ENCODE results near the gene CHAMP1. TPM values are rescaled to one million over a fixed set of nuclear protein-coding genes. Genes with fewer than 3 reads are reported as not detected.
"Not testable (repeated sequence)": the region's sequence is repeated elsewhere in the genome, so short reads cannot be mapped to it uniquely, and the experiment has no call there.

The CHAMP1 gene
- total and polyA plus RNA-seq, 4 experiments from 2014 or later, result 5.4 to 25.1 (median 16.3) TPM

DNA sequence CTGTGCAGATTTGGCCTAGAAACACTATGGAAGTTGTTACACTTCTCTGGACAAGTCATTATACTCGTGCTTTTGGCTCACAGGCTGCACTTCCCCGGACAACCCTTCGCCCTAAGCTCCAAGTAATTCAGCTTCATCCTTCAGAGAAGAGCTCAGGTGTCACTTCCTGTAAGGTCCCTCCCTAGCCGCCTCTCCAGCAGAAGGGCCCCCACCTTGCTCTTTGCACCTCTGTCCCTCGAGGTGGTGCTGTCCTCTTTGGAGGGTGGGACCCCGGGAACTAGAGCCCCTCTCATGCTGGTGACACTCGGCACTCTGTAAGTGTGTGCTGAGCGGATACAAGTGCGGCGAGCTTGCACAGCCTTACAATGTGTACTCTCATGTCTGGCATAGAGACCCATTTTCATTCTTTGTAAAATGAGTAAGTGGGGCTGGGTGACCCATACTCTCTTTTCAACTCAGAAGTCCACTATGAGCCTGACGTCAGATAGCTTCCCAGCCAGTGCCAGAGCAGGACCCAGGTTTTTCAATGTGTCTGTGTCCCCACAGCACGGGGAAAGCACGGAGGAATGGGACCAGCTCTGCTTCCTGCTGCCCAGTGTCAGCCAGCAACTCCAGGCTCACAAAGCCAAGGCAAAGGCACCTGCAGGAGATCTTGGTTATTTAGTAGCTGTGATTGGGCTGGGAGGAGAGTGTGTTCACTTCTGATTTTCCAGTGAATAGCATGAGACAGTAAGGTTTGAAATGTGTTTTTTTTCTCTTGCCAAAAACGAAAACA is 26.9 kb downstream of the CHAMP1 start:
- H3K27me3 ChIP-seq (ENCODE audit: insufficient read depth, low read length), result no peaks in the 10 kb centered on the region
- H3K4me3 ChIP-seq (ENCODE audit: low read length in 2 of 2), result no peak overlapping the region
- H3K4me1 Mint-ChIP-seq, result peaks cover 4 to 16% (median 8%) of the 10 kb centered on the region in 4 donors
- ChIA-PET CTCF (ENCODE audit: partially characterized antibody) (interaction anchor here (0.9 to 2.7 kb wide), 4 partner anchors 9 to 61 kb away, joined by 3 to 6 read pairs (median 3); no protein-coding TSS in a partner anchor), POLR2A (ENCODE audit: partially characterized antibody) (interaction anchor here (1.5 kb wide), 1 partner anchor 60 kb away, joined by 4 read pairs; the partner anchor contains the start of gene UPF3A)
- DNase-seq, result peak in 1 of 5 donors; percentile 26
- H3K4me3 Mint-ChIP-seq, result no peak overlapping the region
- peaks cover 9% of the 10 kb centered on the region for H3K4me1 ChIP-seq (ENCODE audit: insufficient read depth, low read length)
- H3K27ac Mint-ChIP-seq, result no peak overlapping the region
- H3K36me3 ChIP-seq (ENCODE audit: insufficient read depth, low read length), result no peaks in the 10 kb centered on the region
- no peak overlapping the region for H3K27ac ChIP-seq (ENCODE audit: low read depth, low read length)
- H3K9me3 Mint-ChIP-seq, result no peaks in the 10 kb centered on the region
- H3K9me3 ChIP-seq (ENCODE audit: control insufficient read depth in 1 of 2, low read length in 2 of 2), result no peaks in the 10 kb centered on the region
- H3K36me3 Mint-ChIP-seq, result no peaks in the 10 kb centered on the region
- peaks cover 2% of the 10 kb centered on the region in 2 donors for H3K27me3 Mint-ChIP-seq
- intact Hi-C loops (cut with micrococcal nuclease), result no loop called here

- CTCF ChIA-PET (ENCODE audit: partially characterized antibody); H3K36me3 Mint-ChIP-seq; H3K27ac Mint-ChIP-seq; DNase-seq; H3K27ac ChIP-seq (ENCODE audit: low read depth, low read length); H3K4me1 Mint-ChIP-seq; H3K9me3 Mint-ChIP-seq; POLR2A ChIA-PET (ENCODE audit: partially characterized antibody); H3K4me1 ChIP-seq (ENCODE audit: insufficient read depth, low read length); H3K27me3 ChIP-seq (ENCODE audit: insufficient read depth, low read length); H3K4me3 ChIP-seq (ENCODE audit: low read length in 2 of 2); H3K9me3 ChIP-seq (ENCODE audit: control insufficient read depth in 1 of 2, low read length in 2 of 2); H3K36me3 ChIP-seq (ENCODE audit: insufficient read depth, low read length); intact Hi-C loops (cut with micrococcal nuclease); H3K4me3 Mint-ChIP-seq: not testable (repeated sequence)
- peaks cover 16 to 23% of the 10 kb centered on the region in 2 donors for H3K27me3 Mint-ChIP-seq
Measured at GRCh38 chr13:114347256-114347655, 33.0 kb downstream of the CHAMP1 start.

DNA sequence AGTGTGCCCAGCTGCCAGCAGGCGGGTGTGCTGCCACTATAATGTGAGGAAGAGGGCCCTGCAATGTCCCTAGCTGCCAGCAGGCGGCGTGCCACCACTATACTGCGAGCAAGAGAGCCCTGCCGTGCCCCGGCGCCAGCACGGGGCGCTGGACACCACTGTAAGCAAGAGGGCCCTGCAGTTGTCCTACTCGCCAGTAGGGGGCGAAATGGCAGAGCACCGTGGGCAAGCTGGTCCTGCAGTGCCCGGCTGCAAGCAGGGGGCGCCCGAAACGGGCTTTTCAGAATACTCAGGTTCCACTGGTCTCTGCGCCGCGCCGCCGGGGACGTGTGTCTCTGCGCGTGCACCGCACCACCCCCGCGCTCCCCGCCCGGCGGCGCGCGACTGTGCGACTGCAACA is 38.5 kb downstream of the CHAMP1 start:
- H3K36me3 Mint-ChIP-seq; H3K4me1 Mint-ChIP-seq; intact Hi-C loops (cut with micrococcal nuclease); H3K27ac ChIP-seq (ENCODE audit: low read depth, low read length); H3K4me3 Mint-ChIP-seq; H3K4me1 ChIP-seq (ENCODE audit: insufficient read depth, low read length); H3K9me3 ChIP-seq (ENCODE audit: control insufficient read depth in 1 of 2, low read length in 2 of 2); CTCF ChIA-PET (ENCODE audit: partially characterized antibody); H3K27me3 ChIP-seq (ENCODE audit: insufficient read depth, low read length); H3K4me3 ChIP-seq (ENCODE audit: low read length in 2 of 2); H3K36me3 ChIP-seq (ENCODE audit: insufficient read depth, low read length); H3K9me3 Mint-ChIP-seq; POLR2A ChIA-PET (ENCODE audit: partially characterized antibody): not testable (repeated sequence)
- DNase-seq, result peak in 1 of 5 donors; percentile 51
- peak overlapping the region in 1 of 7 donors; percentile 64 for H3K27ac Mint-ChIP-seq
- peaks cover 12 to 18% of the 10 kb centered on the region in 2 donors for H3K27me3 Mint-ChIP-seq

DNA sequence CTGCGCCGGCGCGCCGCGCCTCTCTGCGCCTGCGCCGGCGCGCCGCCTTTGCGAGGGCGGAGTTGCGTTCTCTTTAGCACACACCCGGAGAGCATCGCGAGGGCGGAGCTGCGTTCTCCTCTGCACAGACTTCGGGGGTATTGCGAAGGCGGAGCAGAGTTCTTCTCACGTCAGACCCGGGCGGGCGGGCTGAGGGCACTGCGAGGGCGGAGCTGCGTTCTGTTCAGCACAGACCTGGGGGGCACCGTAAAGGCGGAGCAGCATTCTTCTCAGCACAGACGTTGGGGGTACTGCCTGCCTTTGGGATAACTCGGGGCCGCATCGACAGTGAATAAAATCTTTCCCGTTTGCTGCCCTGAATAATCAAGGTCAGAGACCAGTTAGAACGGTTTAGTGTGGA is 39.1 kb downstream of the CHAMP1 start:
- H3K27ac Mint-ChIP-seq, result peak overlapping the region in 1 of 7 donors; percentile 64
- H3K9me3 Mint-ChIP-seq; intact Hi-C loops (cut with micrococcal nuclease); H3K36me3 ChIP-seq (ENCODE audit: insufficient read depth, low read length); H3K4me1 ChIP-seq (ENCODE audit: insufficient read depth, low read length); H3K4me1 Mint-ChIP-seq; H3K27ac ChIP-seq (ENCODE audit: low read depth, low read length); H3K9me3 ChIP-seq (ENCODE audit: control insufficient read depth in 1 of 2, low read length in 2 of 2); H3K4me3 ChIP-seq (ENCODE audit: low read length in 2 of 2); CTCF ChIA-PET (ENCODE audit: partially characterized antibody); H3K36me3 Mint-ChIP-seq; H3K27me3 ChIP-seq (ENCODE audit: insufficient read depth, low read length); H3K4me3 Mint-ChIP-seq; DNase-seq; POLR2A ChIA-PET (ENCODE audit: partially characterized antibody): not testable (repeated sequence)
- H3K27me3 Mint-ChIP-seq, result peaks cover 12 to 14% of the 10 kb centered on the region in 2 donors

Small RNA genes lying within 50 kb of the gene (microRNA-seq; reads per million reads assigned to microRNA genes)
- not detected for gene MIR4502 (ENCODE audit: borderline microRNAs expressed, borderline number of aligned reads, borderline replicate concordance)

Other genes starting within 250 kb of the CHAMP1 start
- gene RASA3, start 181.9 kb upstream of the CHAMP1 start, total RNA-seq, result 100 to 1,000 TPM; 171 to 174 TPM
- gene RASA3, start 181.9 kb upstream of the CHAMP1 start, polyA plus RNA-seq, result 100 to 1,000 TPM in 1 of 2 donors, 10 to 100 TPM in 1; 65.5 to 141 TPM
- gene CFAP97D2, start 135.2 kb upstream of the CHAMP1 start, total RNA-seq, result not detected
- gene CFAP97D2, start 135.2 kb upstream of the CHAMP1 start, polyA plus RNA-seq, result not detected
- 10 to 100 TPM; 86.0 to 87.9 TPM for gene CDC16, start 79.6 kb upstream of the CHAMP1 start, total RNA-seq
- 10 to 100 TPM; 12.9 to 21.5 TPM for gene CDC16, start 79.6 kb upstream of the CHAMP1 start, polyA plus RNA-seq
- 10 to 100 TPM; 85.9 to 91.2 TPM for gene UPF3A, start 32.9 kb upstream of the CHAMP1 start, total RNA-seq
- 10 to 100 TPM; 11.2 to 34.5 TPM for gene UPF3A, start 32.9 kb upstream of the CHAMP1 start, polyA plus RNA-seq

Data from CD4-positive, alpha-beta memory T cell (primary cell).